Smooth muscle cell (in vitro differentiated cells): ENCODE measurements around the gene LMBR1L. TPM values are rescaled to one million over a fixed set of nuclear protein-coding genes. Genes with fewer than 3 reads are reported as not detected.
"Not testable (repeated sequence)": the region's sequence is repeated elsewhere in the genome, so short reads cannot be mapped to it uniquely, and the experiment has no call there.

ENCODE experiments used
- DNase-seq: peaks from one replicate; lab custom pipeline; 2025; ENCODE audit not compliant: unreplicated experiment; lab: John Stamatoyannopoulos, UW
- H2AFZ ChIP-seq: fragments of 200-600 bp; sonication (generic); 2 replicates; pipeline ENCODE4 v1.6.0; 2016; ENCODE audit warnings: antibody characterized with exemption, low read depth, mild to moderate bottlenecking
- H3F3A ChIP-seq: fragments of 200-600 bp; sonication (generic); 2 replicates; pipeline ENCODE4 v1.6.0; 2017; ENCODE audit warnings: antibody characterized with exemption, low read depth
- H3K27ac ChIP-seq: fragments of 200-600 bp; sonication (generic); 2 replicates; pipeline ENCODE4 v1.5.1; 2016; ENCODE audit warnings: low read depth, mild to moderate bottlenecking
- H3K27me3 ChIP-seq: fragments of 200-600 bp; sonication (generic); 2 replicates; pipeline ENCODE4 v1.6.1; 2016; ENCODE audit warnings: low read depth, mild to moderate bottlenecking
- H3K36me3 ChIP-seq: fragments of 200-600 bp; sonication (generic); 2 replicates; pipeline ENCODE4 v1.5.1; 2016; ENCODE audit warnings: low read depth
- H3K4me1 ChIP-seq: fragments of 200-600 bp; sonication (generic); 2 replicates; pipeline ENCODE4 v1.5.1; 2016; ENCODE audit warnings: low read depth
- H3K4me2 ChIP-seq: fragments of 200-600 bp; sonication (generic); 2 replicates; pipeline ENCODE4 v1.6.0; 2016; ENCODE audit warnings: mild to moderate bottlenecking
- H3K4me3 ChIP-seq: fragments of 200-600 bp; sonication (generic); 2 replicates; pipeline ENCODE4 v1.5.1; 2016; ENCODE audit warnings: mild to moderate bottlenecking
- H3K79me2 ChIP-seq: fragments of 200-600 bp; sonication (generic); 2 replicates; pipeline ENCODE4 v1.6.0; 2016; ENCODE audit warnings: low read depth, mild to moderate bottlenecking
- H3K9ac ChIP-seq: fragments of 200-600 bp; sonication (generic); 2 replicates; pipeline ENCODE4 v1.6.0; 2016; ENCODE audit warnings: low read depth
- H3K9me3 ChIP-seq: fragments of 200-600 bp; sonication (generic); replicated peaks from 2 replicates; pipeline ENCODE4 v1.5.1; 2016; ENCODE audit warnings: low read depth
- H4K20me1 ChIP-seq: fragments of 200-600 bp; sonication (generic); 2 replicates; pipeline ENCODE4 v1.6.0; 2016; ENCODE audit warnings: low read depth
- CTCF ChIP-seq: fragments of 200-600 bp; sonication (generic); IDR thresholded peaks from 2 replicates; pipeline ENCODE4 v1.5.1; 2017; ENCODE audit warnings: borderline replicate concordance, mild to moderate bottlenecking, antibody characterized with exemption; ENCODE audit not compliant: insufficient read depth, poor library complexity, severe bottlenecking
- WGBS: methylation state at CpG from one replicate; pipeline ENCODE4 v1.1.7; 2016; ENCODE audit warnings: low lambda C conversion rate; 5-methylcytosine and 5-hydroxymethylcytosine counted together
- polyA plus RNA-seq: library from polyadenylated mRNA; unstranded; fragments of >200 nt; fragmentation: Nextera tagmentation; extraction: Ambion mirVana; gene quantifications from 2 replicates; pipeline ENCODE4 v1.2.1, GENCODE V29; 2016
- total RNA-seq: library from RNA; depleted of rRNA; stranded (reverse); fragments of >200 nt; gene quantifications from 2 replicates; pipeline ENCODE4 v1.2.3, GENCODE V29; 2014

Gene LMBR1L
- total and polyA plus RNA-seq, 2 experiments from 2014 or later = 49.5 to 57.3 TPM

DNA sequence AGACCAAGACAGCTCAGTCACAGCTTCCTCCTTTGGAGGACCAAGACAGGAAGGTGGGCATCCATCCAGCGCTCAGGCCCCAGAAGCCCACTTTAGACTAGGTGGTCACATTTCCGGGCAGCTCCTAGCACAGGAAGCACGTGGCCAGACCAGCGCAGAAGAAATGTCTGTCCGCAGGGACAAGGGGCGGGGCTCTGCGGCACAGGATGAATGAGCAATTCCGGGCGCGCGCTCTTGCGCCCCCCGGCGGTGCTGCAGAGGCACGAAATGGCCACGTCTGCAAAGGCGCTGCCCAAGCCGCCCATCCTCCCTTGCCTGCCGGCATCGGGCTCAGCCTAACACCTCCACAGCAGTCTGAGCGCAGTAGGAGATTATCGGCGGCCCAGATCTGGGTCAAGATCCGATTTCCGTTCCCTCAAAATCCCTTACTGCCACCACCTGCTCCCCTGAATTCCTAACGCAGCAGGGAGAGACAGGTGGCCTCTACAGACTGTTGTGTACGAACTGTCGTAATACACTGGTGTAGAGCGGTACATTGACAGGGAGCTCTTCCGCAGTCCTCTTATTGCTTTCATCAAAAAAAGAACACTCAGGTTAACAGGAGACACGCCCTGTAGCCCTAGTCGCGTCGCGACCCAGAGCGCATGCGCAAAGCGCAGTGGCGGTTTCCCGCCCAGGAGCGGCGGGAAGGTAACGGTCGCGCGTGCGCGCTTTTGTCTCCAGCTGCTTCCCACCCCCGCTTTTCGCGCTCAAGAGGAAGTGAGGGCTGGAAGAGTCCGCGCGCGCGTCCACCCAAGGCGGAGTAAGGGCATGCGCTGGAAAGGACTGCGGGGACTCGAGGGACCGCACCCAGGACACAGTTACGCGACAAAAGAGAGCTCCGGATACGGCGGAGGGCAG is 19.8 kb upstream of the LMBR1L start:
- peak; percentile 87 for TF ChIP-seq CTCF
- Histone ChIP-seq H3K79me2 (peaks cover 25% of the 10 kb centered on the region), H3K9me3 (no peaks in the 10 kb centered on the region), H3K4me1 (peaks cover 21% of the 10 kb centered on the region), H4K20me1 (peaks cover 32% of the 10 kb centered on the region), H3K36me3 (peaks cover 6% of the 10 kb centered on the region), H3K27me3 (no peaks in the 10 kb centered on the region), H3K9ac (peak overlapping the region; percentile 92), H3K4me3 (peak overlapping the region; percentile 96), H3K4me2 (peak overlapping the region; percentile 97), H3F3A (peaks cover 29% of the 10 kb centered on the region), H3K27ac (peak overlapping the region; percentile 93), H2AFZ (no peak overlapping the region)
- DNase-seq = peak; percentile 91
- whole genome bisulfite sequencing = under 1% methylated on average over 64 of the region's 66 CpGs

DNA sequence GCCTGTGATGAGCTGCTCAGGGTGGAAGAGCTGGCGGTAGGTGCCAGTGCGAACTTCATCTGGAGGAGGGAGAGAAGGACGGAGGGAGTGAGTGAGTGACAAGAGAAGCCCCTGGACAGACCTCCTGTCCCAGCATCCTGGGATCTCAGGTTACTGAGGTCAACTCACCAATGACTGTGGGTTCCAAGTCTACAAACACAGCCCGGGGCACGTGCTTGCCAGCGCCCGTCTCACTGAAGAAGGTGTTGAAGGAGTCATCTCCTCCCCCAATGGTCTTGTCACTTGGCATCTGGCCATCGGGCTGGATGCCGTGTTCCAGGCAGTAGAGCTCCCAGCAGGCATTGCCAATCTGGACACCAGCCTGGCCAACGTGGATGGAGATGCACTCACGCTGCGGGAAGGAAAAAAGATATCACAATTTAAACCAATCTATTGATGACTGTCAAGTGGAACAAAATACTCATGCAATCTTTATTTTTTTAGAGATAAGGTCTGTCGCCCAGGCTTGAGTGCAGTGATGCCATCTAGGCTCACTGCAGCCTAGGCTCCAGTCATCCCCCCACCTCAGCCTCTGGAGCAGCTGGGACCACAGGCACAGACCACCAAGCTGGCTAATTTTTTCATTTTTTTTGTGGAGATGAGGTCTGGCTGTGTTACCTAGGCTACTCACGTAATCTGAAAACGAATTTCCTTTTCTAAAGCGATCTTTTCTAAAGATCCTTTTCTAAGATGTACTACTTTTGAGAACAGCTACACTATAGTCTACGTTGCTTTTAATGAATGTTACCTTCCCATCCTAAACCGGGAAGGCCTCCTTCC is 18.9 kb upstream of the LMBR1L start:
- Histone ChIP-seq H3K4me1 (peaks cover 21% of the 10 kb centered on the region), H3K36me3 (peaks cover 6% of the 10 kb centered on the region), H3K9me3 (no peaks in the 10 kb centered on the region), H2AFZ (no peak overlapping the region), H3K27me3 (no peaks in the 10 kb centered on the region), H3K27ac (peak overlapping the region; percentile 93), H3K4me3 (peak overlapping the region; percentile 96), H3K79me2 (peaks cover 25% of the 10 kb centered on the region), H4K20me1 (peaks cover 32% of the 10 kb centered on the region), H3K4me2 (peak overlapping the region; percentile 97), H3F3A (peaks cover 29% of the 10 kb centered on the region), H3K9ac (peak overlapping the region; percentile 92)
- no peak for DNase-seq
- WGBS = 77% methylated on average over 18 of the region's 18 CpGs
- no peak for TF ChIP-seq CTCF

DNA sequence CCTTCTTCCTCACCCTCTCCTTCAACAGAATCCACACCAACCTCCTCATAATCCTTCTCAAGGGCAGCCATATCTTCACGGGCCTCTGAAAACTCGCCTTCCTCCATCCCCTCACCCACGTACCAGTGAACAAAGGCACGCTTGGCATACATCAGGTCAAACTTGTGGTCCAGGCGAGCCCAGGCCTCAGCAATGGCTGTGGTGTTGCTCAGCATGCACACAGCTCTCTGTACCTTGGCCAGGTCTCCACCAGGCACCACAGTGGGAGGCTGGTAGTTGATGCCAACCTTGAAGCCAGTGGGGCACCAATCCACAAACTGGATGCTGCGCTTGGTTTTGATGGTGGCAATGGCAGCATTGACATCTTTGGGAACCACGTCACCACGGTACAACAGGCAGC is 17.3 kb upstream of the LMBR1L start:
- Histone ChIP-seq H3F3A (peaks cover 29% of the 10 kb centered on the region), H3K79me2 (peaks cover 19% of the 10 kb centered on the region), H4K20me1 (peaks cover 32% of the 10 kb centered on the region), H3K4me1 (peaks cover 21% of the 10 kb centered on the region)
- H3K27me3 ChIP-seq, H2AFZ ChIP-seq, H3K4me3 ChIP-seq, H3K36me3 ChIP-seq, H3K9ac ChIP-seq, H3K9me3 ChIP-seq, H3K27ac ChIP-seq, H3K4me2 ChIP-seq, DNase-seq: not testable (repeated sequence)
- WGBS = 96% methylated on average over 8 of the region's 8 CpGs
